ENCODE results near the gene SPRY1.

SPRY1 gene

DNA sequence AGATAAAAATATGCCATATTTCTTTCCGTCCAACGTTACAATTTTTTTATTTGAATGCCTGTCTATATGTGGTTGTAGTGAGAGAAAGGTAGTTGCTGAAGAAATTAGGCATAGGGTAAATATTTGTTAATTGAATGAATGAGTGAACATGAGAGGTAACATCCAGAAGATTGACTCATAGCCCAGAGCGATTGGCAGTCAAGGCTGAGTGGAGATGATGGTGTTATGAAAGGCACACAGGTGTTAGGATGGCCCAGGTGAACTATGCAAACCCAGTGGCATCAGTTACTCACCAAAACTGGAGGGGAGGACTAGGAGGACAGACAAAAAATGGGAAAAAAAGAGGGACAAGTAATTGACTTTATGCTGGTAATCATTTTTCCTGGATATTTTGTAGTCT is 31.7 kb upstream of the SPRY1 start:
- Histone ChIP-seq H3K4me3 (ENCODE audit: low read depth, low read length) (no peak overlapping the region), H3K27me3 (ENCODE audit: insufficient read depth, low read depth, severe bottlenecking) (no peaks in the 10 kb centered on the region), H3K27ac (no peak overlapping the region), H3K9me3 (ENCODE audit: severe bottlenecking) (no peaks in the 10 kb centered on the region), H3K36me3 (no peaks in the 10 kb centered on the region)
- no peak for DNase-seq
- TF ChIP-seq, protein P1, sequence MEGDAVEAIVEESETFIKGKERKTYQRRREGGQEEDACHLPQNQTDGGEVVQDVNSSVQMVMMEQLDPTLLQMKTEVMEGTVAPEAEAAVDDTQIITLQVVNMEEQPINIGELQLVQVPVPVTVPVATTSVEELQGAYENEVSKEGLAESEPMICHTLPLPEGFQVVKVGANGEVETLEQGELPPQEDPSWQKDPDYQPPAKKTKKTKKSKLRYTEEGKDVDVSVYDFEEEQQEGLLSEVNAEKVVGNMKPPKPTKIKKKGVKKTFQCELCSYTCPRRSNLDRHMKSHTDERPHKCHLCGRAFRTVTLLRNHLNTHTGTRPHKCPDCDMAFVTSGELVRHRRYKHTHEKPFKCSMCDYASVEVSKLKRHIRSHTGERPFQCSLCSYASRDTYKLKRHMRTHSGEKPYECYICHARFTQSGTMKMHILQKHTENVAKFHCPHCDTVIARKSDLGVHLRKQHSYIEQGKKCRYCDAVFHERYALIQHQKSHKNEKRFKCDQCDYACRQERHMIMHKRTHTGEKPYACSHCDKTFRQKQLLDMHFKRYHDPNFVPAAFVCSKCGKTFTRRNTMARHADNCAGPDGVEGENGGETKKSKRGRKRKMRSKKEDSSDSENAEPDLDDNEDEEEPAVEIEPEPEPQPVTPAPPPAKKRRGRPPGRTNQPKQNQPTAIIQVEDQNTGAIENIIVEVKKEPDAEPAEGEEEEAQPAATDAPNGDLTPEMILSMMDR (IDR thresholded peaks at IDR 0.05; ENCODE audit: low read depth, low read length) = no peak

DNA sequence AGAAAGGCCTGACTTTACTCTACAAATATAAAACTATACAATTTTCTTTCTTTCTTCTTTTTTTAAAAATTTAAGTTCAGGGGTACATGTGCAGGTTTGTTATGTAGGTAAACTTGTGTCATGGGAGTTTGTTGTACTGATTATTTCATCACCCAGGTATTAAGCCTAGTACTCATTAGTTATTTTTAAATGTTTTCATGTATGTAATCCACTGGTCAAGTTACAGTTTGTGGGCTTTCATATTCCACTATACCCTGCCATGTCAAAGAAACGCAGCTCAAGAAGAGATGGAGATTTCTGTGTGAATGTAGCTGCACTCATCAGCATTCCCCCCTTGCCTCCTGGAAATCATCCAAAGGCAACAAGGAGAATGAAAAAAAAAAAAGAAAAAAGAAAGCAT is 31.2 kb upstream of the SPRY1 start:
- H3K27me3 ChIP-seq (ENCODE audit: insufficient read depth, low read depth, severe bottlenecking) = no peaks in the 10 kb centered on the region
- H3K4me3 ChIP-seq (ENCODE audit: low read depth, low read length) = no peak overlapping the region
- no peaks in the 10 kb centered on the region for H3K36me3 ChIP-seq
- TF ChIP-seq, protein P1 (IDR thresholded peaks at IDR 0.05; ENCODE audit: low read depth, low read length) = no peak
- no peaks in the 10 kb centered on the region for H3K9me3 ChIP-seq (ENCODE audit: severe bottlenecking)
- H3K27ac ChIP-seq = no peak overlapping the region
- DNase-seq = no peak

DNA sequence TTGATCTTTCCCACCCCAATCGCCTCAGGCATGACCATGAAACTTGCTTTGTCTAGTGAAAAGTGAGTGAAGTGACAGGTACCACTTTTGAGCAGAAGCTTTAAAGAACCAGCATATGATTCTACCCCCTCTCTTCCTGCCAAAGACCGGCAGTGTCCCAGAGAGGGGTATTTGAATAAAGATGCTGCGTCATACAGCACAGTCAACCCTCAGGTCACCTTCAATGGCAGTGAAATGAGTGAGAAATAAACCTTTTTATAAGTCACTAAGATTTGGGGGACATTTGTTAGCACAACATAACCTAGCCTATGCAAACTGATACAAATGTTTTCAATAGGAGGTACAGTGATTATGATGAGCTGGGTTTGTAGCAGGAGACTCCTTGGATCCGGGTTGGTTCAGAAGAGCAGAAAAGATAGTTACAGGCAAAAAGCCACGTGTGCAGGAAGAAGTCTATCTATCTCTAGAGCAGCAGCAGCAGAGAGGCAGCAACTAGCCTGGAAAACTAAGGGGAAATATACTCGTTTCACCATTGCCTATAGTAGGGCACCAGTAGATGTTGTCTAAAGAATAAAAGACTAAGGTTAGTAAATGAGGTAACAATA is 30.3 kb upstream of the SPRY1 start:
- Histone ChIP-seq H3K27ac (no peak overlapping the region), H3K9me3 (ENCODE audit: severe bottlenecking) (no peaks in the 10 kb centered on the region), H3K27me3 (ENCODE audit: insufficient read depth, low read depth, severe bottlenecking) (no peaks in the 10 kb centered on the region), H3K36me3 (no peaks in the 10 kb centered on the region), H3K4me3 (ENCODE audit: low read depth, low read length) (no peak overlapping the region)
- TF ChIP-seq, protein P1 (IDR thresholded peaks at IDR 0.05; ENCODE audit: low read depth, low read length) = no peak
- no peak for DNase-seq

DNA sequence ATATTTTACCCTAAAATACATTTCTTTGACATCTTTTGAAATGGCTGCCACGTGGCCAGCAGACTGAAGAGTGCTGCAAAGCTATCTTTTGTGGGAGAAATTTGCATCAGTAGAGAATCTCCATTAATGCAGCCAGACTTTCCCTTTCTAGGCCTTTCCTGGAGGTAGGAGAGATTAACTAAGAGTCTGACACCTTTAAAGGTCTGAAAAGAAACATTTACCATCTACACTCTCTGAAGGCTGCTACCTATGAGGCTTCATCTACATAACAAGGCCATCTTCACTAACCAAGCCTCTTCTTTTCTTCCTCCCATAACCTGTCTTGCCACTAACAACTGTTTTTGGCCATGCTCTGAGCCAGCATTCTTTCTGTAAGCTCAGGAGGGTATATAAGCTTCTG is 17.8 kb upstream of the SPRY1 start:
- Histone ChIP-seq H3K27ac (no peak overlapping the region), H3K4me3 (ENCODE audit: low read depth, low read length) (no peak overlapping the region), H3K9me3 (ENCODE audit: severe bottlenecking) (no peaks in the 10 kb centered on the region), H3K27me3 (ENCODE audit: insufficient read depth, low read depth, severe bottlenecking) (no peaks in the 10 kb centered on the region), H3K36me3 (no peaks in the 10 kb centered on the region)
- DNase-seq = no peak
- TF ChIP-seq, protein P1 (IDR thresholded peaks at IDR 0.05; ENCODE audit: low read depth, low read length) = no peak

DNA sequence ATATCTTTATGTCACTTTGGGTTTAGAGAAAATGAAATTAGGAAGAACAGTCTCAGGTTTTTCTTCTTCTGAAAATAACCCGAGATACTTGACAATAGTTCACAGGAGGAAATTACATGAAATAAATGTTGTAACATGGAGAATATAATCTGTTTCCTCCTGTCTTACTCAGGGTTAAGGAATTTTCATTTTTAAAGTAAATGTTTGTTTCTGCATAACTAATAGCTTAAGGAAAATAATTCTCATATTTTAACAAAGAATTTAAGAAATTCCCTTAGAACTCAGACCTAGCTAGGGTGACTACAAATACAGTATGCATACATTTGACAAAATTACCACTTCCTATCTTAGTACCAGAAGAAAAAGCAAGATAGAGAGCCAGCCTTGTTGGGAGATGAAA is 17.2 kb upstream of the SPRY1 start:
- Histone ChIP-seq H3K27me3 (ENCODE audit: insufficient read depth, low read depth, severe bottlenecking) (no peaks in the 10 kb centered on the region), H3K4me3 (ENCODE audit: low read depth, low read length) (no peak overlapping the region), H3K27ac (no peak overlapping the region), H3K9me3 (ENCODE audit: severe bottlenecking) (no peaks in the 10 kb centered on the region), H3K36me3 (no peaks in the 10 kb centered on the region)
- TF ChIP-seq, protein P1 (IDR thresholded peaks at IDR 0.05; ENCODE audit: low read depth, low read length) = no peak
- no peak for DNase-seq

Measured in WERI-Rb-1 (cell line).